H1 (cell line): ENCODE results near the gene ZBED4. TPM values are rescaled to one million over a fixed set of nuclear protein-coding genes. Genes with fewer than 3 reads are reported as not detected.

Source experiments
- RNF2 ChIP-seq: fragments of 200-900, 300-1000 bp; sonication (generic); IDR thresholded peaks from 2 replicates; pipeline ENCODE4 v1.7.1; 2016; ENCODE audit warnings: borderline replicate concordance, low read depth, mild to moderate bottlenecking, antibody characterized with exemption, low read length; ENCODE audit not compliant: poor library complexity, severe bottlenecking; ENCODE audit errors: missing control alignments
- SIN3A ChIP-seq, 2 experiments: IDR thresholded peaks in 1 of 2; conservative IDR thresholded peaks in 1 of 2; 2 replicates each; pipeline ENCODE4 v1.6.1; 2011 to 2012; ENCODE audit warnings: low read length in 2 of 2, improper control_type of control experiment in 1 of 2, low read depth in 1 of 2, mild to moderate bottlenecking in 1 of 2
- polyA plus RNA-seq, 7 experiments: library from polyadenylated mRNA; depleted of rRNA in 3 of 7; stranded (reverse) in 5 of 7; unstranded in 2 of 7; fragments of >200 nt in 5 of 7; fragments of 200-250 nt in 2 of 7; gene quantifications; 1 replicate in 5 of 7; 2 replicates in 1 of 7; 4 replicates in 1 of 7; pipeline versions ENCODE4 v1.2.1 to v1.2.3, GENCODE V29; 2011 to 2013; ENCODE audit warnings: missing spikeins in 2 of 7, mixed read lengths in 2 of 7
- total RNA-seq: library from RNA; stranded (reverse); fragmentation: NEBNext Ultra II Directional; extraction: Animal tissue kit (Norgen Biotek cat#: 25700); gene quantifications from 2 replicates; pipeline ENCODE4 v1.2.1, GENCODE V29; 2021
- TF ChIP-seq, protein P1 (sequence below): IDR thresholded peaks from 2 replicates; pipeline ENCODE4 v1.6.1; 2011; ENCODE audit warnings: low read length, improper control_type of control experiment

ZBED4 gene
- total and polyA plus RNA-seq, 2 of the 8 experiments (the other 6 are each of a cell fraction or from before 2014, with no cell fraction given), result 11.0 to 28.3 TPM

DNA sequence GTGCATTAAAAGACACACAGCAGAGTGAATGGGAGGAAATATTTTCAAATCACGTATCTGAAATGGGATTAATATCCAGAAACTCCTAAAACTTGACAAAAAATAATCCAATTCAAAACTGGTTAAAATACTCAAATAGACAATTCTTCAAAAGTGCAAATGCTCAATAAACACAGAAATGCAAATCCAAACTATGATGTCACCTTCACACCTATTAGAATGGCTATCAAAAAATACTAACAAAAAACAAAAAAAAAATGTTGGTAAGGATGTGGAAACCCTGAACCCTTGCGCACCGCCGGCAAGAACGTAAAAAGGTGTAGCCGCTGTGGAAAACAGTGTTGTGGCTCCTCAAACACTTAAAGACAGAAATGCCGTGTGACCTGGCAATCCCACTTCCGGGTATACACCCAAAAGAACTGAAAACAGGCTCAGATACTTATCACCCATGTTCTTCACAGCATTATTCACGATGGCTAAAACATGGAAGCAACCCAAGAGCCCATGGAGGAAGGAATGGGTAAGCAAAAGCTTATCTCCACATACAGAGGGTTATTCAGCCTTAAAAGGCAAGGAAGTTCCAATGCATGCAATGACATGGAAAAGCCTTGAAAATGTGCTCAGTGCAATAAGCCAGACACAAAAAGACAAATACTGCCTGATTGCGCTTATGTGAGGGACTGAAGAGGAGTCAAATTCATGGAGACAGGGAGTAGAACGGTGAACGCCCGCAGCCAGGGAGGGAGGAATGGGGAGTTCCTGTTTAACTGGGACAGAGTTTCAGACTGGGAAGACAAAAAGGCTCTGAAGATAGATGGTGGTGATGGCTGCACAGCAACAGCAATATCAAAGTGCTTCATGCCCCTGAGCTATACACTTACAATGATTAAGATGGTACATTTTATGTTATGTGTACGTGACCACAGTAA lies 45.6 kb upstream of the ZBED4 start (continued):
- TF ChIP-seq RNF2, result no peak
- TF ChIP-seq, protein P1, sequence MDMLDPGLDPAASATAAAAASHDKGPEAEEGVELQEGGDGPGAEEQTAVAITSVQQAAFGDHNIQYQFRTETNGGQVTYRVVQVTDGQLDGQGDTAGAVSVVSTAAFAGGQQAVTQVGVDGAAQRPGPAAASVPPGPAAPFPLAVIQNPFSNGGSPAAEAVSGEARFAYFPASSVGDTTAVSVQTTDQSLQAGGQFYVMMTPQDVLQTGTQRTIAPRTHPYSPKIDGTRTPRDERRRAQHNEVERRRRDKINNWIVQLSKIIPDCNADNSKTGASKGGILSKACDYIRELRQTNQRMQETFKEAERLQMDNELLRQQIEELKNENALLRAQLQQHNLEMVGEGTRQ, result no peak
- TF ChIP-seq SIN3A (conservative IDR thresholded peaks at IDR 0.05 in 1 of 2, IDR thresholded peaks at IDR 0.05 in 1 of 2; ENCODE audit: low read depth in 1 of 2, low read length in 2 of 2), result no peak
- TF ChIP-seq, all 59 proteins: peak for 0
